ENCODE results near the gene CDKN2C. TPM values are rescaled to one million over a fixed set of nuclear protein-coding genes. Genes with fewer than 3 reads are reported as not detected.

CDKN2C gene
- total and polyA plus RNA-seq, 2 experiments from 2014 or later: 2.8 to 3.2 TPM

- Histone ChIP-seq H3K27ac (no peak overlapping the region), H3K4me1 (ENCODE audit: insufficient read depth) (no peaks in the 10 kb centered on the region), H3K4me3 (no peak overlapping the region), H3K9me3 (ENCODE audit: low read depth) (no peaks in the 10 kb centered on the region), H3K79me2 (no peaks in the 10 kb centered on the region), H3K4me2 (no peak overlapping the region), H4K20me1 (ENCODE audit: insufficient read depth, poor library complexity, severe bottlenecking) (no peaks in the 10 kb centered on the region), H3K27me3 (no peaks in the 10 kb centered on the region), H2AFZ (no peak overlapping the region), H3K36me3 (replicated peaks; ENCODE audit: insufficient read depth, low read depth) (no peaks in the 10 kb centered on the region), H3K9me2 (replicated peaks; ENCODE audit: insufficient read depth) (no peaks in the 10 kb centered on the region)
- WGBS (ENCODE audit: low lambda C conversion rate, missing lambda C conversion rate): 84% methylated on average over 3 of the region's 3 CpGs
- DNase-seq (ENCODE audit: low spot score): no peak
- no peak for TF ChIP-seq EZH2 (IDR thresholded peaks at IDR 0.05; ENCODE audit: borderline replicate concordance)
- no peak for TF ChIP-seq CTCF (IDR thresholded peaks at IDR 0.05; ENCODE audit: poor library complexity)
- TF ChIP-seq EZH2phosphoT487 (IDR thresholded peaks at IDR 0.05; ENCODE audit: low read depth, severe bottlenecking, unreplicated experiment): no peak
Observed at GRCh38 chr1:51009381-51009780, 39.3 kb downstream of the CDKN2C start.

GRCh38 chr1:51014878-51015277 lies 44.8 kb downstream of the CDKN2C start:
- WGBS (ENCODE audit: low lambda C conversion rate, missing lambda C conversion rate): 93% methylated on average over 1 of the region's 1 CpG
- DNase-seq (ENCODE audit: low spot score): no peak
- no peak overlapping the region for H3K4me2 ChIP-seq
- no peaks in the 10 kb centered on the region for H3K79me2 ChIP-seq
- peaks cover 2% of the 10 kb centered on the region for H3K27me3 ChIP-seq
- H3K4me3 ChIP-seq: no peak overlapping the region
- H3K9me3 ChIP-seq (ENCODE audit: low read depth): no peaks in the 10 kb centered on the region
- H3K4me1 ChIP-seq (ENCODE audit: insufficient read depth): no peaks in the 10 kb centered on the region
- no peaks in the 10 kb centered on the region for H3K9me2 ChIP-seq (replicated peaks; ENCODE audit: insufficient read depth)
- H3K36me3 ChIP-seq (replicated peaks; ENCODE audit: insufficient read depth, low read depth): no peaks in the 10 kb centered on the region
- H4K20me1 ChIP-seq (ENCODE audit: insufficient read depth, poor library complexity, severe bottlenecking): no peaks in the 10 kb centered on the region
- H3K27ac ChIP-seq: no peak overlapping the region
- no peak overlapping the region for H2AFZ ChIP-seq
- TF ChIP-seq EZH2phosphoT487 (IDR thresholded peaks at IDR 0.05; ENCODE audit: low read depth, severe bottlenecking, unreplicated experiment): no peak
- no peak for TF ChIP-seq EZH2 (IDR thresholded peaks at IDR 0.05; ENCODE audit: borderline replicate concordance)
- no peak for TF ChIP-seq CTCF (IDR thresholded peaks at IDR 0.05; ENCODE audit: poor library complexity)

- Histone ChIP-seq H3K36me3 (replicated peaks; ENCODE audit: insufficient read depth, low read depth) (no peaks in the 10 kb centered on the region), H3K27ac (no peak overlapping the region), H4K20me1 (ENCODE audit: insufficient read depth, poor library complexity, severe bottlenecking) (no peaks in the 10 kb centered on the region), H3K4me1 (ENCODE audit: insufficient read depth) (no peaks in the 10 kb centered on the region), H3K4me3 (no peak overlapping the region), H3K27me3 (peaks cover 2% of the 10 kb centered on the region), H3K79me2 (no peaks in the 10 kb centered on the region), H2AFZ (no peak overlapping the region), H3K9me2 (replicated peaks; ENCODE audit: insufficient read depth) (no peaks in the 10 kb centered on the region), H3K4me2 (no peak overlapping the region), H3K9me3 (ENCODE audit: low read depth) (no peaks in the 10 kb centered on the region)
- DNase-seq (ENCODE audit: low spot score): no peak
- TF ChIP-seq EZH2 (IDR thresholded peaks at IDR 0.05; ENCODE audit: borderline replicate concordance) (no peak), EZH2phosphoT487 (IDR thresholded peaks at IDR 0.05; ENCODE audit: low read depth, severe bottlenecking, unreplicated experiment) (no peak), CTCF (IDR thresholded peaks at IDR 0.05; ENCODE audit: poor library complexity) (no peak)
Observed at GRCh38 chr1:51019811-51020210, 49.8 kb downstream of the CDKN2C start.

Other genes with a start within 250 kb of the CDKN2C start
- gene FAF1, start 10.0 kb upstream of the CDKN2C start, total RNA-seq: 35.5 and 54.0 TPM in 2 replicates
- 25.7 and 36.2 TPM in 2 replicates for gene FAF1, start 10.0 kb upstream of the CDKN2C start, polyA plus RNA-seq
- gene C1orf185, start 132.0 kb downstream of the CDKN2C start, total RNA-seq: not detected in 2 replicates
- not detected in 2 replicates for gene C1orf185, start 132.0 kb downstream of the CDKN2C start, polyA plus RNA-seq